ENCODE measurements around the gene NMRK2. TPM values are rescaled to one million over a fixed set of nuclear protein-coding genes. Genes with fewer than 3 reads are reported as not detected.
A peak's percentile ranks its signal among the peaks of the same experiment; 100 is the strongest.

Gene NMRK2
- total and polyA plus RNA-seq, 2 of the 13 experiments (the other 11 are each of a cell fraction or from before 2014, with no cell fraction given), result not detected

- TF ChIP-seq HIVEP1 (CRISPR knock-in tag; IDR thresholded peaks at IDR 0.05) (no peak), CREB1 (IDR thresholded peaks at IDR 0.05) (peak; percentile 91), CREB1 (CRISPR knock-in tag; IDR thresholded peaks at IDR 0.05) (peak; percentile 59; the same call in 1 of the 2 replicates), ZNF484 (CRISPR knock-in tag; IDR thresholded peaks at IDR 0.05; ENCODE audit: borderline replicate concordance, low read depth) (no peak), ZNF629 (CRISPR knock-in tag; conservative IDR thresholded peaks at IDR 0.05) (no peak), RARG (CRISPR knock-in tag; IDR thresholded peaks at IDR 0.05; ENCODE audit: low read depth) (no peak; the same call in 1 of the 2 replicates), TFE3 (CRISPR knock-in tag; IDR thresholded peaks at IDR 0.05) (no peak), HOMEZ (CRISPR knock-in tag; IDR thresholded peaks at IDR 0.05; ENCODE audit: low read depth) (0 out of 2 replicates have a peak, but pooled peaks have one; percentile 16), GPN1 (CRISPR knock-in tag; IDR thresholded peaks at IDR 0.05; ENCODE audit: borderline replicate concordance) (no peak), RBFOX2 (IDR thresholded peaks at IDR 0.05; ENCODE audit: low read depth, low read length) (peak; percentile 78), NR0B2 (CRISPR knock-in tag; IDR thresholded peaks at IDR 0.05) (no peak), U2AF1 (optimal IDR thresholded peaks at IDR 0.05; ENCODE audit: low read depth, low read length) (no peak), ZNF431 (CRISPR knock-in tag; IDR thresholded peaks at IDR 0.05; ENCODE audit: borderline replicate concordance, low read depth) (no peak), NR2F1 (CRISPR knock-in tag; IDR thresholded peaks at IDR 0.05) (no peak; a peak in 1 of 4 replicates), CHD4 (IDR thresholded peaks at IDR 0.05; ENCODE audit: borderline replicate concordance, low read length) (no peak), PHF5A (CRISPR knock-in tag; IDR thresholded peaks at IDR 0.05; ENCODE audit: low read depth, unreplicated experiment) (no peak), EEA1 (CRISPR knock-in tag; IDR thresholded peaks at IDR 0.05; ENCODE audit: borderline replicate concordance) (no peak), HOXA9 (CRISPR knock-in tag; IDR thresholded peaks at IDR 0.05; ENCODE audit: borderline replicate concordance) (no peak), CEBPG (CRISPR knock-in tag; IDR thresholded peaks at IDR 0.05) (no peak), FOXP1 (IDR thresholded peaks at IDR 0.05) (no peak), FOXP1 (CRISPR knock-in tag; IDR thresholded peaks at IDR 0.05) (no peak), ZNF761 (CRISPR knock-in tag; conservative IDR thresholded peaks at IDR 0.05) (no peak), ETV5 (CRISPR knock-in tag; IDR thresholded peaks at IDR 0.05; ENCODE audit: borderline replicate concordance) (peak; percentile 68), ZBTB8A (CRISPR knock-in tag; IDR thresholded peaks at IDR 0.05; ENCODE audit: borderline replicate concordance, low read depth) (no peak)
Observed at GRCh38 chr19:3970808-3971598, 38.1 kb downstream of the NMRK2 start, which contains the start of gene DAPK3 (continued).
